HepG2 (cell line): ENCODE data around the gene VEZF1. TPM values are rescaled to one million over a fixed set of nuclear protein-coding genes. Genes with fewer than 3 reads are reported as not detected.

Source experiments
- AGO1 ChIP-seq: fragments of 200-400 bp; formaldehyde crosslinking; IDR thresholded peaks from 2 replicates; pipeline ENCODE4 v1.6.1; 2017; ENCODE audit warnings: mild to moderate bottlenecking, low read depth, low read length, moderate library complexity; ENCODE audit not compliant: poor library complexity, severe bottlenecking
- ATF4 ChIP-seq, 2 experiments: fragments of 450-650 bp in 1 of 2; sonication (generic) in 1 of 2; formaldehyde crosslinking; IDR thresholded peaks; 2 replicates each; pipeline versions ENCODE4 v1.5.0 to v1.8.0; 2020 to 2022; ENCODE audit warnings: mild to moderate bottlenecking in 1 of 2, missing genetic modification reagents in 1 of 2
- ETS1 ChIP-seq: sonication (generic); formaldehyde crosslinking; IDR thresholded peaks from 2 replicates; pipeline ENCODE4 v1.4.0; 2020; ENCODE audit warnings: missing genetic modification reagents
- KIAA2018 ChIP-seq: sonication (generic); formaldehyde crosslinking; IDR thresholded peaks from 2 replicates; pipeline ENCODE4 v1.5.0; 2020; ENCODE audit warnings: mild to moderate bottlenecking, missing genetic modification reagents, borderline replicate concordance
- KMT2B ChIP-seq: IDR thresholded peaks from 2 replicates; pipeline ENCODE4 v1.6.1; 2016; ENCODE audit warnings: missing genetic modification reagents, missing compliant biosample characterization
- LRRFIP1 ChIP-seq: sonication (generic); formaldehyde crosslinking; conservative IDR thresholded peaks from 2 replicates; pipeline ENCODE4 v1.4.0; 2020; ENCODE audit warnings: missing genetic modification reagents
- MATR3 ChIP-seq: sonication (generic); formaldehyde crosslinking; IDR thresholded peaks from 2 replicates; pipeline ENCODE4 v1.4.0; 2020; ENCODE audit warnings: missing genetic modification reagents
- MAX ChIP-seq: IDR thresholded peaks from 2 replicates; pipeline ENCODE4 v1.6.1; 2012; ENCODE audit warnings: inconsistent platforms
- MIER2 ChIP-seq: IDR thresholded peaks from 2 replicates; pipeline ENCODE4 v1.6.1; 2016; ENCODE audit warnings: missing biosample characterization, missing genetic modification reagents
- MZF1 ChIP-seq: sonication (generic); formaldehyde crosslinking; IDR thresholded peaks from 2 replicates; pipeline ENCODE4 v1.8.1; 2023; ENCODE audit warnings: mild to moderate bottlenecking, missing genetic modification reagents, borderline replicate concordance
- PTBP1 ChIP-seq: fragments of 200-400 bp; formaldehyde crosslinking; IDR thresholded peaks from 2 replicates; pipeline ENCODE4 v1.6.1; 2018; ENCODE audit warnings: low read length, low read depth; ENCODE audit not compliant: poor library complexity, severe bottlenecking
- REXO4 ChIP-seq: sonication (generic); formaldehyde crosslinking; IDR thresholded peaks from 2 replicates; pipeline ENCODE4 v1.8.0; 2022; ENCODE audit warnings: missing genetic modification reagents, mild to moderate bottlenecking, borderline replicate concordance
- SP5 ChIP-seq: IDR thresholded peaks from 2 replicates; pipeline ENCODE4 v1.6.1; 2016; ENCODE audit warnings: low read depth, borderline replicate concordance
- SRSF1 ChIP-seq: fragments of 200-400 bp; formaldehyde crosslinking; optimal IDR thresholded peaks from 2 replicates; pipeline ENCODE3; 2017; ENCODE audit warnings: mild to moderate bottlenecking, low read depth, low read length, moderate library complexity
- TBX2 ChIP-seq: sonication (generic); formaldehyde crosslinking; IDR thresholded peaks from 2 replicates; pipeline ENCODE4 v1.5.0; 2020; ENCODE audit warnings: missing genetic modification reagents, mild to moderate bottlenecking, borderline replicate concordance
- ZNF282 ChIP-seq: fragments of 450-650 bp; IDR thresholded peaks from 2 replicates; pipeline ENCODE4 v1.6.1; 2018; ENCODE audit not compliant: partially characterized antibody
- ZNF460 ChIP-seq: sonication (generic); formaldehyde crosslinking; IDR thresholded peaks from 2 replicates; pipeline ENCODE4 v1.5.1; 2020; ENCODE audit warnings: missing genetic modification reagents, mild to moderate bottlenecking, borderline replicate concordance
- ZNF644 ChIP-seq: IDR thresholded peaks from 2 replicates; pipeline ENCODE4 v1.6.1; 2016; ENCODE audit warnings: low read depth
- polyA plus RNA-seq, 8 experiments: library from polyadenylated mRNA; depleted of rRNA in 3 of 8; stranded (reverse) in 7 of 8; unstranded in 1 of 8; fragments of >200 nt; fragmentation: Illumina TruSeq in 4 of 8; extraction: Trizol in 4 of 8; gene quantifications; 2 replicates each; pipeline versions ENCODE4 v1.2.1 to v1.2.3, GENCODE V29; 2011 to 2016; ENCODE audit warnings: low read depth in 4 of 8, missing spikeins in 1 of 8, mixed read lengths in 1 of 8; ENCODE audit not compliant: insufficient read depth in 1 of 8
- total RNA-seq, 5 experiments: library from RNA; depleted of rRNA; stranded (reverse); fragments of >200 nt; fragmentation: Illumina TruSeq; extraction: Trizol; gene quantifications; 2 replicates each; pipeline ENCODE4 v1.2.3, GENCODE V29; 2016; ENCODE audit warnings: low read depth in 1 of 5

Gene VEZF1
- total and polyA plus RNA-seq, 2 of the 13 experiments (the other 11 are each of a cell fraction or from before 2014, with no cell fraction given): 45.9 to 49.7 TPM

GRCh38 chr17:57947369-57947768, 40.7 kb downstream of the VEZF1 start (continued):
- TF ChIP-seq KIAA2018 (no peak), REXO4 (CRISPR knock-in tag) (no peak), ZNF460 (CRISPR knock-in tag) (peak; percentile 92), MATR3 (CRISPR knock-in tag) (no peak), SP5 (no peak), MZF1 (CRISPR knock-in tag) (no peak), KMT2B (no peak), MAX (no peak), ZNF644 (CRISPR knock-in tag) (no peak), SRSF1 (no peak), TBX2 (no peak), PTBP1 (no peak), ETS1 (CRISPR knock-in tag) (no peak), AGO1 (no peak), MIER2 (CRISPR knock-in tag) (no peak), ATF4 (CRISPR knock-in tag; IDR thresholded peaks at IDR 0.05) (no peak; a peak in 1 of 4 replicates), ZNF282 (no peak), LRRFIP1 (CRISPR knock-in tag) (no peak)
